Spinal cord (tissue), 10 donors: ENCODE results near the gene MOCS1. TPM values are rescaled to one million over a fixed set of nuclear protein-coding genes. Genes with fewer than 3 reads are reported as not detected.

Experiments
- DNase-seq, 6 donors: peaks; one replicate each; pipeline versions ENCODE4 v3.0.0 to v3.0.0-alpha.2; 2013 to 2015; ENCODE audit warnings: low spot score in 6 of 6, low read depth in 4 of 6
- H3K27ac ChIP-seq: one replicate; pipeline ENCODE4 v1.5.1; 2013; ENCODE audit warnings: low read depth, low read length, control low read depth
- H3K27me3 ChIP-seq: one replicate; pipeline ENCODE4 v1.6.1; 2013; ENCODE audit warnings: low read length; ENCODE audit not compliant: control insufficient read depth, insufficient read depth
- H3K36me3 ChIP-seq: one replicate; pipeline ENCODE4 v1.6.1; 2013; ENCODE audit warnings: low read length; ENCODE audit not compliant: control insufficient read depth, insufficient read depth
- H3K4me1 ChIP-seq: one replicate; pipeline ENCODE4 v1.6.1; 2013; ENCODE audit warnings: low read length; ENCODE audit not compliant: control insufficient read depth, insufficient read depth
- H3K4me3 ChIP-seq: one replicate; pipeline ENCODE4 v1.5.1; 2013; ENCODE audit warnings: low read depth, low read length, control low read depth
- H3K9me3 ChIP-seq: one replicate; pipeline ENCODE4 v1.6.1; 2013; ENCODE audit warnings: low read length; ENCODE audit not compliant: control insufficient read depth, insufficient read depth
- WGBS: methylation state at CpG from one replicate; pipeline ENCODE4 v1.1.5; 2013; ENCODE audit warnings: missing lambda C conversion rate; ENCODE audit not compliant: insufficient coverage; 5-methylcytosine and 5-hydroxymethylcytosine counted together
- polyA plus RNA-seq, 2 donors: library from polyadenylated mRNA; unstranded; fragments of 120-200 nt; gene quantifications; one replicate each; pipeline ENCODE4 v1.2.1, GENCODE V29; 2013; ENCODE audit not compliant: insufficient read length in 2 of 2
- total RNA-seq, 2 donors: library from RNA; depleted of rRNA in 1 of 2; stranded (reverse); fragments of 120-200 nt in 1 of 2; fragments of >200 nt in 1 of 2; gene quantifications; one replicate each; pipeline versions ENCODE4 v1.2.3 to v1.2.4, GENCODE V29; 2013 to 2014
- donor health status: healthy.

The MOCS1 gene
- total and polyA plus RNA-seq, 4 donors = 9.6 to 15.4 (median 12.5) TPM

GRCh38 chr6:39891353-39891752, 42.9 kb downstream of the MOCS1 start:
- no peak overlapping the region for H3K27ac ChIP-seq
- DNase-seq = no peak
- peaks cover 13% of the 10 kb centered on the region for H3K4me1 ChIP-seq
- 96% methylated on average over 3 of the region's 6 CpGs for WGBS
- peaks cover 9% of the 10 kb centered on the region for H3K36me3 ChIP-seq
- no peaks in the 10 kb centered on the region for H3K9me3 ChIP-seq
- H3K27me3 ChIP-seq = no peaks in the 10 kb centered on the region
- no peak overlapping the region for H3K4me3 ChIP-seq

- H3K27me3 ChIP-seq = no peaks in the 10 kb centered on the region
- H3K4me1 ChIP-seq = peaks cover 13% of the 10 kb centered on the region
- peaks cover 14% of the 10 kb centered on the region for H3K36me3 ChIP-seq
- H3K4me3 ChIP-seq = no peak overlapping the region
- DNase-seq = no peak
- no CpG with 5 or more reads among the region's 2 CpGs for WGBS
- H3K27ac ChIP-seq = no peak overlapping the region
- no peaks in the 10 kb centered on the region for H3K9me3 ChIP-seq
These were observed 45.0 kb downstream of the MOCS1 start for GRCh38 chr6:39889229-39889628.

GRCh38 chr6:39887692-39888450, 46.4 kb downstream of the MOCS1 start:
- Histone ChIP-seq H3K27me3 (no peaks in the 10 kb centered on the region), H3K4me1 (peaks cover 13% of the 10 kb centered on the region), H3K27ac (peak overlapping the region; percentile 81), H3K4me3 (no peak overlapping the region), H3K9me3 (no peaks in the 10 kb centered on the region), H3K36me3 (peaks cover 14% of the 10 kb centered on the region)
- WGBS = 66% methylated on average over 13 of the region's 14 CpGs
- peak in 1 of 6 donors; percentile 71 for DNase-seq

GRCh38 chr6:39886871-39887270, 47.4 kb downstream of the MOCS1 start:
- Histone ChIP-seq H3K27me3 (no peaks in the 10 kb centered on the region), H3K9me3 (no peaks in the 10 kb centered on the region), H3K36me3 (peaks cover 18% of the 10 kb centered on the region), H3K4me3 (no peak overlapping the region), H3K4me1 (peaks cover 22% of the 10 kb centered on the region), H3K27ac (peak overlapping the region; percentile 57)
- DNase-seq = no peak
- WGBS = 0% methylated on average over 1 of the region's 2 CpGs

DNA sequence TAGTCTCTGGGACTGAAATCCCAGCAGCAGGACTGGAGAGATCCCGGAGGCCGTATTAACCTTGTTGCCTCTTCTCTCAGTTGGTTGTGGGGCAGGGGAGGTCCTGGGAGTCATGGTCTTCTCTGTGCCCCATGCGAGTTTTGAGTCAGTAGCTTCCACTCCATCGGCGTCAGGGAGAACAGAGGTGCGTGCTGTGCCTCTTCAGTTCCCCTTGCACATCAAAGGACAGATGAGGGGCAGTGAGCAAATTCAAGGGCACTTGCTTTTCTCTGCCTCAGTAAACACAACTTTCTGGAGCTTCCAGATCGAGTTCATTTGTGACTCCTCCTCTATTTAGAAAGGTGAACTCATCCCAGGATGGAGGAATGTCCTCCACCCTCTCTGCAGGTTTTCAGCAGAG, 48.6 kb downstream of the MOCS1 start:
- no peak for DNase-seq
- Histone ChIP-seq H3K27me3 (no peaks in the 10 kb centered on the region), H3K9me3 (no peaks in the 10 kb centered on the region), H3K4me1 (peaks cover 24% of the 10 kb centered on the region), H3K36me3 (peaks cover 18% of the 10 kb centered on the region), H3K27ac (no peak overlapping the region), H3K4me3 (no peak overlapping the region)
- 90% methylated on average over 4 of the region's 7 CpGs for WGBS

- no peak for DNase-seq
- H3K9me3 ChIP-seq = no peaks in the 10 kb centered on the region
- peaks cover 24% of the 10 kb centered on the region for H3K4me1 ChIP-seq
- no peak overlapping the region for H3K4me3 ChIP-seq
- H3K27ac ChIP-seq = no peak overlapping the region
- H3K27me3 ChIP-seq = no peaks in the 10 kb centered on the region
- 80% methylated on average over 5 of the region's 5 CpGs for WGBS
- peaks cover 18% of the 10 kb centered on the region for H3K36me3 ChIP-seq
These were observed 49.6 kb downstream of the MOCS1 start for GRCh38 chr6:39884696-39885095.

GRCh38 chr6:39882531-39882899, 51.7 kb downstream of the MOCS1 start:
- peaks cover 15% of the 10 kb centered on the region for H3K4me1 ChIP-seq
- H3K27me3 ChIP-seq = no peaks in the 10 kb centered on the region
- H3K36me3 ChIP-seq = peaks cover 21% of the 10 kb centered on the region
- peak in 5 of 6 donors; percentile 11 to 85 (median 15) for DNase-seq
- H3K9me3 ChIP-seq = no peaks in the 10 kb centered on the region
- H3K27ac ChIP-seq = peak overlapping the region; percentile 55
- WGBS = 59% methylated on average over 4 of the region's 8 CpGs
- no peak overlapping the region for H3K4me3 ChIP-seq

GRCh38 chr6:39881851-39882530, 52.3 kb downstream of the MOCS1 start:
- Histone ChIP-seq H3K4me1 (peaks cover 11% of the 10 kb centered on the region), H3K27ac (peak overlapping the region; percentile 55), H3K9me3 (no peaks in the 10 kb centered on the region), H3K4me3 (no peak overlapping the region), H3K36me3 (peaks cover 20% of the 10 kb centered on the region), H3K27me3 (no peaks in the 10 kb centered on the region)
- WGBS = 50% methylated on average over 6 of the region's 16 CpGs
- DNase-seq = peak in 1 of 6 donors; percentile 60

- Histone ChIP-seq H3K4me1 (peaks cover 11% of the 10 kb centered on the region), H3K9me3 (no peaks in the 10 kb centered on the region), H3K27ac (no peak overlapping the region), H3K36me3 (peaks cover 20% of the 10 kb centered on the region), H3K27me3 (no peaks in the 10 kb centered on the region), H3K4me3 (no peak overlapping the region)
- DNase-seq = no peak
- WGBS = no CpG with 5 or more reads among the region's 4 CpGs
These were observed 53.7 kb downstream of the MOCS1 start for GRCh38 chr6:39880594-39880993.

DNA sequence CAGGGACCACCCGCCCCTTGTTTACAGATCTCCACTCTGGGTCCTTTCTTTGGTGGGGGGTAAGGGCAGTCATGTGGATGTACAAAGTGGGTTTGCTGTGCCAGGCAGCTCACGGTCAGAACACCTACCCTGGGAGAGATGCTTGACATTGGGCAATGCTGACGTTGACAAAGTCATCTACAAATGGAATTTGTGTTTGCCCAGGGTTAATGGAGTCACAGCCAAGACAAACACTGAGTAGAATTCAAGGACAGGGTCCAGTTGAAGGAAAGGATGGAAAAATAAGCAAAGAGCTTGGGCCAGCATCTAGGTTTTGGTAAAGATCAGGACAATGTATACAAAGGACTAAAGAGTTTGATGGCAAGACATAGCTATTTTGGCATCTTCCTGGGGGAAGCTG, 54.7 kb downstream of the MOCS1 start:
- Histone ChIP-seq H3K27ac (no peak overlapping the region), H3K4me1 (peaks cover 11% of the 10 kb centered on the region)

More for the DNA sequence above, 54.7 kb downstream of the MOCS1 start:
- H3K27me3 ChIP-seq = no peaks in the 10 kb centered on the region
- no peak for DNase-seq
- H3K4me3 ChIP-seq = no peak overlapping the region
- peaks cover 19% of the 10 kb centered on the region for H3K36me3 ChIP-seq
- WGBS = 93% methylated on average over 2 of the region's 3 CpGs
- no peaks in the 10 kb centered on the region for H3K9me3 ChIP-seq
